Measurements from ENCODE around the gene BBLN.
"Not testable (repeated sequence)": the region's sequence is repeated elsewhere in the genome, so short reads cannot be mapped to it uniquely, and the experiment has no call there.

- peak in 3 of 5 experiments; percentile 30 to 48 (median 39) for TF ChIP-seq CTCF (IDR thresholded peaks at IDR 0.05)
- not testable (repeated sequence) for TF ChIP-seq EP300 (IDR thresholded peaks at IDR 0.05)
Measured at GRCh38 chr9:128129976-128130590, 30.0 kb upstream of the BBLN start.
